DMS53 (cell line): Measurements from ENCODE around the gene ARID5A.

Source experiments
- DNase-seq: peaks from one replicate; lab custom pipeline; 2025; lab: John Stamatoyannopoulos, UW

Gene ARID5A

DNA sequence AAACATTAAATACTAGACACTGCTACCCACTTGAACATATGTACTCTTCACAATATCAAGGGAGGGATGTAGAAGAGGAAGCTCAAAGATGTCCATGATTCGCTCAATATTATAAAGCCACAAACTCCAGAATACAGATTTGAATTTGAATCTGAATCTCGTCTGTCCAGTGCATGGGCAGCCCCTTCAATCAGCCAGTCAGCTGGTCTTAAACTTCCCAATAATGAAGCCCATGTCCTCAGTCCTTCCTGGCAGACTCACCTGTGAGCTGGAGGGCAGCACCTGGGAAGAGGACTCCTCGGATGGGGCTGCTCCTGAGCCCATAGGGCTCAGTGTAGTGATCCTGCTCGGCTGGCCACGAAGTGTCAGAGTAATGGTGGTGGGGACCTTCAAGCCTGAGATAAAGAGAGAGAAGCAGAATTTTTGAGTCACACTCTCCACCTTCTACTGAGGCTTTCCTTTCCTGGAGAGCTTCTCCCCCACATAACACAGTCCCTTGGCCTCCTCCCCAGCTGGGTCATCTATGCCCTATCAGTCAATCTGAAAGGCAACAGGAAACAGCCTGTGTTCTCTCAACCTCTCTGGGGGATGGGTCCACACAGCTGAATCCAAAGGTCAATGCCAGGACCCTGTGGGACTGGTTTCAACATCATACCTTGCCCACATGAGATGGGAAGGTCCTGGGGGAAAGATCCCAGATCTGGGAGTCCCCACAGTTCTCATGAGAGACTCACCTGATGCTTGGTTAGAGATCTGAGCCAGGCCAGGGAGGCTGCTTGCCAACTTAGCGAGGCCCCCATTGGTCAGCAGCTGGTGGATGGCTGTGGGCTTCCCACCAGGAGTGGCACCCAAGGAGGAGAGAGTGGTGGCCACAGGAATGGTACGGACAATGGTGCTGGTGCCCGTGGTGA lies 65.1 kb downstream of the ARID5A start:
- peak; percentile 29 for DNase-seq
